ENCODE data around the gene JDP2. TPM values are rescaled to one million over a fixed set of nuclear protein-coding genes. Genes with fewer than 3 reads are reported as not detected.

JDP2 gene
- polyA plus RNA-seq, 1 experiment: 83.8 TPM

GRCh38 chr14:75445963-75446362 lies 18.1 kb downstream of the JDP2 start:
- no peak overlapping the region for H3K4me3 ChIP-seq (ENCODE audit: low read depth, low read length)
- H3K27me3 ChIP-seq (ENCODE audit: control insufficient read depth, insufficient read depth, low read length): no peaks in the 10 kb centered on the region
- TF ChIP-seq, protein P1, sequence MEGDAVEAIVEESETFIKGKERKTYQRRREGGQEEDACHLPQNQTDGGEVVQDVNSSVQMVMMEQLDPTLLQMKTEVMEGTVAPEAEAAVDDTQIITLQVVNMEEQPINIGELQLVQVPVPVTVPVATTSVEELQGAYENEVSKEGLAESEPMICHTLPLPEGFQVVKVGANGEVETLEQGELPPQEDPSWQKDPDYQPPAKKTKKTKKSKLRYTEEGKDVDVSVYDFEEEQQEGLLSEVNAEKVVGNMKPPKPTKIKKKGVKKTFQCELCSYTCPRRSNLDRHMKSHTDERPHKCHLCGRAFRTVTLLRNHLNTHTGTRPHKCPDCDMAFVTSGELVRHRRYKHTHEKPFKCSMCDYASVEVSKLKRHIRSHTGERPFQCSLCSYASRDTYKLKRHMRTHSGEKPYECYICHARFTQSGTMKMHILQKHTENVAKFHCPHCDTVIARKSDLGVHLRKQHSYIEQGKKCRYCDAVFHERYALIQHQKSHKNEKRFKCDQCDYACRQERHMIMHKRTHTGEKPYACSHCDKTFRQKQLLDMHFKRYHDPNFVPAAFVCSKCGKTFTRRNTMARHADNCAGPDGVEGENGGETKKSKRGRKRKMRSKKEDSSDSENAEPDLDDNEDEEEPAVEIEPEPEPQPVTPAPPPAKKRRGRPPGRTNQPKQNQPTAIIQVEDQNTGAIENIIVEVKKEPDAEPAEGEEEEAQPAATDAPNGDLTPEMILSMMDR (IDR thresholded peaks at IDR 0.05; ENCODE audit: insufficient read depth, low read depth, low read length): no peak
- DNase-seq (ENCODE audit: low read depth): no peak
- POLR2A ChIA-PET: no interaction called here
- H3K36me3 ChIP-seq (ENCODE audit: control insufficient read depth, insufficient read depth, low read length): peaks cover 18% of the 10 kb centered on the region
- CTCF ChIA-PET: interaction anchor here (1.4 kb wide), 1 partner anchor 10 kb away, joined by 4 read pairs; no protein-coding TSS in a partner anchor

DNA sequence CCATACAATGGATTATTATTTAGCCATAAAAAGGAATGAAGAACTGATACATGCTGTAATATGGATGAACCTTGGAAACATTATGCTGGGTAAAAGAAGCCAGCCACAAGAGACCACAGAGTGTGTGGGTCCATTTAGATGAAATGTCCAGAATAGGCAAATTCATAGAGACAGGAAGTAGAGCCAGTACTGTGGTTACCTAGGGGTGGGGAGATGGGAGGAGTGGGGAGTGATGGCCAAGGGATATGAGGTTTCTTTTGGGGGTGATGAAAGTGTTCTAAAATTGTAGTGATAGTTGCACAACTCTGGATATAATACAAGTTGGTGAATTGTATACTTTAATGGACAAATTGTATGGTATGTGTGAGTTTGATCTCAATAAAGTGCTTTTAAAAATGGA lies 18.6 kb downstream of the JDP2 start:
- peaks cover 16% of the 10 kb centered on the region for H3K36me3 ChIP-seq (ENCODE audit: control insufficient read depth, insufficient read depth, low read length)
- POLR2A ChIA-PET: no interaction called here
- TF ChIP-seq, protein P1 (IDR thresholded peaks at IDR 0.05; ENCODE audit: insufficient read depth, low read depth, low read length): no peak
- no peak overlapping the region for H3K4me3 ChIP-seq (ENCODE audit: low read depth, low read length)
- no peak for DNase-seq (ENCODE audit: low read depth)
- CTCF ChIA-PET: interaction anchor here (0.8 to 1.4 kb wide), 3 partner anchors 11 to 53 kb away, joined by 3 to 4 read pairs (median 4); no protein-coding TSS in a partner anchor
- no peaks in the 10 kb centered on the region for H3K27me3 ChIP-seq (ENCODE audit: control insufficient read depth, insufficient read depth, low read length)

GRCh38 chr14:75448209-75448608 lies 20.4 kb downstream of the JDP2 start:
- ChIA-PET CTCF (interaction anchor here (0.8 to 2.0 kb wide), 3 partner anchors 41 to 305 kb away, joined by 3 to 6 read pairs (median 4); no protein-coding TSS in a partner anchor), POLR2A (no interaction called here)
- TF ChIP-seq, protein P1 (IDR thresholded peaks at IDR 0.05; ENCODE audit: insufficient read depth, low read depth, low read length): no peak
- no peak for DNase-seq (ENCODE audit: low read depth)
- Histone ChIP-seq H3K36me3 (ENCODE audit: control insufficient read depth, insufficient read depth, low read length) (peaks cover 13% of the 10 kb centered on the region), H3K27me3 (ENCODE audit: control insufficient read depth, insufficient read depth, low read length) (no peaks in the 10 kb centered on the region), H3K4me3 (ENCODE audit: low read depth, low read length) (no peak overlapping the region)

DNA sequence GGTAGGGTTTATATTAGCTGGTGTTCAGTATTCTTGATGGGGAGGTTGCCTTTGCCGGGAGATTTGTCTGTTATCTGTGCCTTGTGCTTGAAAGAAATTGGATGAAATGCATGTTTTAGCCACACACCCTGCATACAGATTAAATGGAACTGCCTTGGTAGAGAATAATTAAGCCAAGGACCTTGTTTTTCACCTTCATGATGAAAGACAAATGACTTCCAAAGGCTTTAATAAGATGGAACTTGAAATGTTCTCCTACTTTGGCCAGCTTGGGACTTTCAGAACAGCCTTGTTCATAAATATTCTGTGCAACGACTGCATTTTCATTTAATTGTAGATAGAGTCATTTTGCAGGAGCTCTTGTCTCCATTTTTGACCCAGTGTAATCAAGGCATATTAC lies 21.2 kb downstream of the JDP2 start:
- H3K4me3 ChIP-seq (ENCODE audit: low read depth, low read length): no peak overlapping the region

DNA sequence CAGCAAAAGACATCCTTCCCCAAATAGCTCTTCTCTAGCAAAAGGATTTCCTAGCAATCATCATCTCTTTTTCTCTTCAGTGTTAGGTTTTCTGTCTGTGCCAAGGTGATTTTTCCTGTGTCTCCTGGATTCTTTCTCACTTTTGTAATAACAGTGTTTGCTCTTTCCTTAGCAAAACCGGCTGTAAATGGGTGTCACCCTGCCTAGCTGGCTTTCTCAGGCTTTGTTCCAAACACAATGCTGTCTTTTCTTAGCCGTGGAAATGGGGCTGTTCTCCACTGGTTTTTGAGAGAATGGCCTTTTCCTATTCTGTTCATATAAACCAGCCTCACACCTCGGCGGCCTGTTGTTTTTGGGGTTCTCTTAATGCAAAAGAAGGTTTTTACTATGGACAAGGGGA lies 21.9 kb downstream of the JDP2 start:
- Histone ChIP-seq H3K36me3 (ENCODE audit: control insufficient read depth, insufficient read depth, low read length) (peaks cover 9% of the 10 kb centered on the region), H3K4me3 (ENCODE audit: low read depth, low read length) (no peak overlapping the region), H3K27me3 (ENCODE audit: control insufficient read depth, insufficient read depth, low read length) (no peaks in the 10 kb centered on the region)
- ChIA-PET POLR2A (no interaction called here), CTCF (interaction anchor here (1.0 to 1.4 kb wide), 2 partner anchors 21 to 43 kb away, joined by 3 read pairs; partner anchors contain the start of gene JDP2)
- TF ChIP-seq, protein P1 (IDR thresholded peaks at IDR 0.05; ENCODE audit: insufficient read depth, low read depth, low read length): no peak
- DNase-seq (ENCODE audit: low read depth): no peak

More for the DNA sequence above, 21.2 kb downstream of the JDP2 start:
- no peak for DNase-seq (ENCODE audit: low read depth)
- ChIA-PET CTCF (interaction anchor here (0.8 to 2.0 kb wide), 4 partner anchors 21 to 145 kb away, joined by 3 to 6 read pairs (median 4); partner anchors contain the start of gene JDP2), POLR2A (no interaction called here)
- TF ChIP-seq, protein P1 (IDR thresholded peaks at IDR 0.05; ENCODE audit: insufficient read depth, low read depth, low read length): no peak
- no peaks in the 10 kb centered on the region for H3K27me3 ChIP-seq (ENCODE audit: control insufficient read depth, insufficient read depth, low read length)
- H3K36me3 ChIP-seq (ENCODE audit: control insufficient read depth, insufficient read depth, low read length): peaks cover 13% of the 10 kb centered on the region
